Bronchial epithelial cell (primary cell): Measurements from ENCODE around the gene ZNF555. TPM values are rescaled to one million over a fixed set of nuclear protein-coding genes. Genes with fewer than 3 reads are reported as not detected.

ENCODE experiments used
- DNase-seq: peaks from one replicate; pipeline ENCODE4 v3.0.0-alpha.2; 2010; ENCODE audit warnings: low read depth
- FAIRE-seq: peaks from 2 replicates; lab custom pipeline; 2011; peaks lifted over from hg19 to GRCh38; lab: Jason Lieb, UNC
- H3K27me3 ChIP-seq: 2 replicates; pipeline ENCODE4 v1.5.1; 2011; ENCODE audit warnings: low read length; ENCODE audit not compliant: control insufficient read depth, insufficient read depth
- H3K36me3 ChIP-seq: 2 replicates; pipeline ENCODE4 v1.5.1; 2011; ENCODE audit warnings: low read length; ENCODE audit not compliant: control insufficient read depth, insufficient read depth
- H3K4me3 ChIP-seq: 2 replicates; pipeline ENCODE4 v1.5.1; 2011; ENCODE audit warnings: mild to moderate bottlenecking, low read depth, low read length, control low read depth
- total RNA-seq: library from RNA; depleted of rRNA; stranded (reverse); fragments of >200 nt; gene quantifications from 2 replicates; pipeline ENCODE4 v1.2.1, GENCODE V29; 2014
- TF ChIP-seq, protein P1 (sequence below): IDR thresholded peaks from 2 replicates; pipeline ENCODE4 v1.5.1; 2011; ENCODE audit warnings: mild to moderate bottlenecking, moderate library complexity, low read length, control low read depth, inconsistent platforms; ENCODE audit not compliant: insufficient read depth, severe bottlenecking

The ZNF555 gene
- total RNA-seq, 1 donor from 2014 or later: 4.7 TPM

DNA sequence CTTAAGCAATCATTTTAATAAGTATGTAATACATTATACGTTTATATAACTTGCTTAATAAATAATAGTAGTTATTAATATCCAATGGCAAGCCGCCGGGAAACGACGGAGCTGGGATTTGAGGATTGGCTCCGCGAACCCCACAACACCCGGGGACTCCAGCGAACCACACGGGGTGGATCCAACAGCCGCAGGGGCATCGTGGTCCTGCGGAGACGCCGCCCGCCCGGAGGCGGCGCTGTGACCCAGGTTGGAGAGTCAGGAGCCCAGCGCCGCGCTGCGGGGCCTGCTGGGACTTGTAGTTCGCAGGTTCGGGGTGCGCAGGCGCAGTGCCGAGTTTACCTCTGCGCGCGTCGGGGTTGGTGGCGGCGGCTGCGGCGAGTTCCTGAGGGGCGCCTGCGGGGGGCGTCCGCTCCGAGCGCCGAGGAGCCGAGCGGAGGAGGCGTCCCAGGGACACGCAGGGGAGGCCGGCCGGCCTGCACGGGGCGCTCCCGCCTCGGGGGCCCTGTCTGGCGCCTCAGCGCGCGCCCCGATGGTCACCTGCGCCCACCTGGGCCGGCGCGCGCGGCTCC, 21.6 kb upstream of the ZNF555 start, which contains the start of gene ZNF554:
TSS of gene ZNF554 (plus strand) at position 329 of the 572 bp plus-strand sequence. CDS start at position 533, 204 bp downstream.
- TF ChIP-seq, protein P1, sequence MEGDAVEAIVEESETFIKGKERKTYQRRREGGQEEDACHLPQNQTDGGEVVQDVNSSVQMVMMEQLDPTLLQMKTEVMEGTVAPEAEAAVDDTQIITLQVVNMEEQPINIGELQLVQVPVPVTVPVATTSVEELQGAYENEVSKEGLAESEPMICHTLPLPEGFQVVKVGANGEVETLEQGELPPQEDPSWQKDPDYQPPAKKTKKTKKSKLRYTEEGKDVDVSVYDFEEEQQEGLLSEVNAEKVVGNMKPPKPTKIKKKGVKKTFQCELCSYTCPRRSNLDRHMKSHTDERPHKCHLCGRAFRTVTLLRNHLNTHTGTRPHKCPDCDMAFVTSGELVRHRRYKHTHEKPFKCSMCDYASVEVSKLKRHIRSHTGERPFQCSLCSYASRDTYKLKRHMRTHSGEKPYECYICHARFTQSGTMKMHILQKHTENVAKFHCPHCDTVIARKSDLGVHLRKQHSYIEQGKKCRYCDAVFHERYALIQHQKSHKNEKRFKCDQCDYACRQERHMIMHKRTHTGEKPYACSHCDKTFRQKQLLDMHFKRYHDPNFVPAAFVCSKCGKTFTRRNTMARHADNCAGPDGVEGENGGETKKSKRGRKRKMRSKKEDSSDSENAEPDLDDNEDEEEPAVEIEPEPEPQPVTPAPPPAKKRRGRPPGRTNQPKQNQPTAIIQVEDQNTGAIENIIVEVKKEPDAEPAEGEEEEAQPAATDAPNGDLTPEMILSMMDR: peak; percentile 100
- H3K4me3 ChIP-seq: peak within 1 kb of the TSS; percentile 80
- no peak for FAIRE-seq

DNA sequence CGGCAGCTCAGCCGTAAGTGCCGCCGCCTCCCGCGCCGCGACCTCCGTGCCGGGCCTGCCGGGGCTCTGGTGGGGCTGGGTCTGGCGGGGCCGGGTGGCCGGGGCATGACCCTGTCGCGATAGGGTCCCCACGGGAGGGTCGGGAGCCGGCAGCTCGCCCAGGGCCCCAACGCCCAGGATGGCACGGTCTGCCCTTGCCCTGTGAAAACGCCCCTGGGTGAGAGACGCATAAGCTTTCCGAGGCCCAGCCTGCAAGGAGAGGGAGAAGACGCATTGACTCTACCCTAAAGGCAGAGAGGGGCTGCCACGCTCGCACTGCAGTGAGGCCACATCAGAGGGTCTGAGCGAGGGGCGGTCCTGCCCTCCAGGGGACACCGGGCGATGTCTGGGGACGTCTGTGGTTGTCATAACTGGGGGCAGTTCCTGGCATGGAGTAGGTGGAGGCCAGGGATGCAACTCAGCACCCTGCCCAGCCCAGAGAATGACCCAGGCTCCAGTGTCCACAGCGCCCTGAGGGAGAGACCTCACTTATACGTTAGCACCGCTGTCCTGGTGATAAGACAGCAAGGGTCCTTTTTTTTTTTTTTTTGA, 21.1 kb upstream of the ZNF555 start:
- no peak for FAIRE-seq
- TF ChIP-seq, protein P1: no peak

More for the DNA sequence above, 21.6 kb upstream of the ZNF555 start, which contains the start of gene ZNF554:
- no peaks in the 10 kb centered on the region for H3K36me3 ChIP-seq
- DNase-seq: peak; percentile 84
- no peaks in the 10 kb centered on the region for H3K27me3 ChIP-seq

DNA sequence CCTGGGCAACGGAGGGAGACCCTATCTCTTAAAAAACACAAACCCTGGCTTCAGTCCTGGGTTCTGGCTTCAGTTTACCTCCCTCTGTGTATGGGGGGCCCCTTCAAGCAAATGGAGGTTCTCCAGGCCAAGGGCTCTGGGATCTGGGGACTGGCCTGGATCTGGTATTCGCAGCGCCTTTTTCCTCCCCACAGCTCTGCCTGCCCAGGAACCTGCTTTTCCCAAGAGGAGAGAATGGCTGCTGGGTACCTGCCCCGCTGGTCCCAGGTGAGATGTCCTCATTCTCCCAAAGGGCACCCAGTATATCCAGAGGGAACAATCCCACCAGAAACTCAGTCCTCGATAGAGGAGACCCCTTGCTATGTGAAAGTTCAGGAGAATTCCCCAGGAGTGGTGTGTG, 18.4 kb upstream of the ZNF555 start:
- H3K27me3 ChIP-seq: no peaks in the 10 kb centered on the region
- TF ChIP-seq, protein P1: no peak
- no peak overlapping the region for H3K4me3 ChIP-seq
- FAIRE-seq (no peak), DNase-seq (no peak)
- no peaks in the 10 kb centered on the region for H3K36me3 ChIP-seq

More for the DNA sequence above, 21.1 kb upstream of the ZNF555 start:
- H3K27me3 ChIP-seq: no peaks in the 10 kb centered on the region
- no peaks in the 10 kb centered on the region for H3K36me3 ChIP-seq
- DNase-seq: no peak
- peak overlapping the region; percentile 80 for H3K4me3 ChIP-seq

DNA sequence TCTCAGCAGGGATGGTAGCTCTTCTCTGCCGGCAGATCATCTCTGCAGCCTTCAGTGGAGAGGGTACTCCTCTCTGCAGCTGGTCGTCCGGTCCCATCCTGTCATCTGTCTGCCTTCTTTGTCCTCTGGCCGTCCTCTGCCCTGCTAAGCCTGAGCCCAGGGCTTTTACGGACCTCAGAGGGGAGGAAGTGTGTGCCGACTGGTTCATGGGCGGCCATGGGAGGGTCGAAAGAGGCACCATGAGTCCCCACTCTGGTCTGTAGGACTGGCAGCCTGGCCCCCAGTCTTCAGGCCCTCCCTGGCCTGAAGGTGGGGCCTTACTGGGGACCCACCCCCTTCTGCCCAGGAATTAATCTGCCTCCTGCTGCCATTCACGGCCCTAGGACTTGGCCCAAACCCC, 17.6 kb upstream of the ZNF555 start:
- Histone ChIP-seq H3K4me3 (no peak overlapping the region), H3K36me3 (no peaks in the 10 kb centered on the region), H3K27me3 (no peaks in the 10 kb centered on the region)
- no peak for DNase-seq
- FAIRE-seq: no peak
- TF ChIP-seq, protein P1: no peak

DNA sequence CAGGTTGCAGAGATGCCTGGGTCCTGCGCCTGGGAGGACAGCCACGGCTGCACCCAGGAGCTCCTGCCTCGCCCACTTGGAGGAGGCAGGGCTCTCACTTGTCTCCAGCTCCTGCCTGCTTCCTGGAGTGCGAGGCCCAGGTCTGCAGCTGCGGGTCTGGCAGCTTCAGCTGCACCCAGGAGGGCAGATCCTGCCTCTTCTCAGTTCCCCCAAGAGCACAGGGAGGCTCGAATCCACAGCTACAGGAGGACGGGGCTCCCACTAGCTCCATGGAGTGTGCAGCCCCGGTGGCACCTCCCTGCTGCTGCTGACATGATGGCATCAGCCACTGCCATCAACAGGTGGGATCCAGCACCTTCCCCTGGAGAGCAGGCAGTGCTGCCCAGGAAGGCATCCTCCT, 17.1 kb upstream of the ZNF555 start:
- TF ChIP-seq, protein P1: no peak
- FAIRE-seq (peak; percentile 36), DNase-seq (no peak)

More for the DNA sequence above, 17.1 kb upstream of the ZNF555 start:
- Histone ChIP-seq H3K36me3 (no peaks in the 10 kb centered on the region), H3K4me3 (no peak overlapping the region), H3K27me3 (no peaks in the 10 kb centered on the region)
